ENCODE results near the gene GIPC1. TPM values are rescaled to one million over a fixed set of nuclear protein-coding genes. Genes with fewer than 3 reads are reported as not detected.

The GIPC1 gene
- total RNA-seq, 1 donor from 2014 or later = 123 TPM

GRCh38 chr19:14529254-14530004 is 33.5 kb upstream of the GIPC1 start, which contains the start of gene TECR:
Gene TECR, plus strand, starts transcription at chr19:14529594. Its CDS starts 103 bp downstream, at chr19:14529697.
- Mint-ChIP-seq H3K4me1 (ENCODE audit: unreplicated experiment) (peaks cover 19% of the 10 kb centered on the region), H3K9me3 (no peaks in the 10 kb centered on the region), H3K36me3 (peaks cover 3% of the 10 kb centered on the region), H3K27me3 (no peaks in the 10 kb centered on the region), H3K4me3 (peak within 1 kb of the TSS; percentile 99), H3K27ac (peak within 1 kb of the TSS; percentile 97)
- DNase-seq (ENCODE audit: extremely low spot score, unreplicated experiment) = peak; percentile 99
- no peak for TF ChIP-seq CTCF (conservative IDR thresholded peaks at IDR 0.05)

- Mint-ChIP-seq H3K36me3 (peaks cover 3% of the 10 kb centered on the region), H3K27me3 (no peaks in the 10 kb centered on the region), H3K4me1 (ENCODE audit: unreplicated experiment) (peaks cover 19% of the 10 kb centered on the region), H3K27ac (peak overlapping the region; percentile 97), H3K9me3 (no peaks in the 10 kb centered on the region), H3K4me3 (peak overlapping the region; percentile 99)
- no peak for TF ChIP-seq CTCF (conservative IDR thresholded peaks at IDR 0.05)
- no peak for DNase-seq (ENCODE audit: extremely low spot score, unreplicated experiment)
Measured at GRCh38 chr19:14528419-14529253, 32.7 kb upstream of the GIPC1 start.

GRCh38 chr19:14526423-14526822 is 30.5 kb upstream of the GIPC1 start:
- TF ChIP-seq CTCF (conservative IDR thresholded peaks at IDR 0.05) = no peak
- H3K9me3 Mint-ChIP-seq = no peaks in the 10 kb centered on the region

GRCh38 chr19:14525729-14526128 is 29.8 kb upstream of the GIPC1 start:
- H3K9me3 Mint-ChIP-seq = no peaks in the 10 kb centered on the region
- H3K4me1 Mint-ChIP-seq (ENCODE audit: unreplicated experiment) = peaks cover 13% of the 10 kb centered on the region
- no peaks in the 10 kb centered on the region for H3K27me3 Mint-ChIP-seq
- no peak for TF ChIP-seq CTCF (conservative IDR thresholded peaks at IDR 0.05)
- peak overlapping the region; percentile 84 for H3K27ac Mint-ChIP-seq
- DNase-seq (ENCODE audit: extremely low spot score, unreplicated experiment) = no peak
- H3K36me3 Mint-ChIP-seq = no peaks in the 10 kb centered on the region
- H3K4me3 Mint-ChIP-seq = peak overlapping the region; percentile 53

More at GRCh38 chr19:14526423-14526822, 30.5 kb upstream of the GIPC1 start:
- H3K4me3 Mint-ChIP-seq = peak overlapping the region; percentile 16
- H3K4me1 Mint-ChIP-seq (ENCODE audit: unreplicated experiment) = peaks cover 15% of the 10 kb centered on the region
- H3K27ac Mint-ChIP-seq = peak overlapping the region; percentile 84
- no peaks in the 10 kb centered on the region for H3K27me3 Mint-ChIP-seq
- no peaks in the 10 kb centered on the region for H3K36me3 Mint-ChIP-seq
- DNase-seq (ENCODE audit: extremely low spot score, unreplicated experiment) = no peak

- no peak overlapping the region for H3K4me3 Mint-ChIP-seq
Measured at GRCh38 chr19:14520543-14520942, 24.6 kb upstream of the GIPC1 start.

More at GRCh38 chr19:14520543-14520942, 24.6 kb upstream of the GIPC1 start:
- Mint-ChIP-seq H3K27me3 (no peaks in the 10 kb centered on the region), H3K27ac (no peak overlapping the region), H3K4me1 (ENCODE audit: unreplicated experiment) (peaks cover 22% of the 10 kb centered on the region), H3K36me3 (peaks cover 13% of the 10 kb centered on the region), H3K9me3 (no peaks in the 10 kb centered on the region)
- TF ChIP-seq CTCF (conservative IDR thresholded peaks at IDR 0.05) = no peak
- no peak for DNase-seq (ENCODE audit: extremely low spot score, unreplicated experiment)
